GM18909 (cell line): ENCODE results near the gene ZNF841.
"Not testable (repeated sequence)": the region's sequence is repeated elsewhere in the genome, so short reads cannot be mapped to it uniquely, and the experiment has no call there.

ENCODE experiments used
- ATAC-seq: cut with Tn5 transposase; IDR thresholded peaks from one replicate; pipeline ENCODE4 v1.9.1; 2021; ENCODE audit warnings: mild to moderate bottlenecking; ENCODE audit not compliant: unreplicated experiment, poor library complexity

ZNF841 gene

GRCh38 chr19:52070496-52070895 lies 25.1 kb downstream of the ZNF841 start:
- no peak for ATAC-seq

GRCh38 chr19:52069653-52070052 lies 25.9 kb downstream of the ZNF841 start:
- no peak for ATAC-seq

- no peak for ATAC-seq
Observed at GRCh38 chr19:52066258-52066863, 29.2 kb downstream of the ZNF841 start.

GRCh38 chr19:52065399-52065798 lies 30.2 kb downstream of the ZNF841 start:
- no peak for ATAC-seq

- ATAC-seq, result not testable (repeated sequence)
Observed at GRCh38 chr19:52056480-52056879, 39.1 kb downstream of the ZNF841 start.

- not testable (repeated sequence) for ATAC-seq
Observed at GRCh38 chr19:52051736-52052135, 43.8 kb downstream of the ZNF841 start.

- ATAC-seq, result peak; percentile 91
Observed at GRCh38 chr19:52048555-52049501, 46.7 kb downstream of the ZNF841 start, which contains the start of gene ZNF432. Gene ZNF432, minus strand, starts transcription at chr19:52048838. Its CDS starts 1,970 bp downstream, at chr19:52046868.

- ATAC-seq, result no peak
Observed at GRCh38 chr19:52039169-52039568, 56.4 kb downstream of the ZNF841 start.

- no peak for ATAC-seq
Observed at GRCh38 chr19:52034051-52034728, 61.4 kb downstream of the ZNF841 start.

GRCh38 chr19:52028780-52029123 lies 66.8 kb downstream of the ZNF841 start:
- ATAC-seq, result peak; percentile 30

GRCh38 chr19:52028027-52028779 lies 67.4 kb downstream of the ZNF841 start, which contains the start of gene ZNF614:
Gene ZNF614, minus strand, starts transcription at chr19:52028379. Its CDS starts 2,634 bp downstream, at chr19:52025745.
- peak; percentile 85 for ATAC-seq

- ATAC-seq, result not testable (repeated sequence)
Observed at GRCh38 chr19:52026255-52026990, 69.1 kb downstream of the ZNF841 start.

GRCh38 chr19:52024478-52024877 lies 71.1 kb downstream of the ZNF841 start:
- not testable (repeated sequence) for ATAC-seq

GRCh38 chr19:52022193-52022592 lies 73.4 kb downstream of the ZNF841 start:
- no peak for ATAC-seq

- no peak for ATAC-seq
Observed at GRCh38 chr19:52020506-52020905, 75.1 kb downstream of the ZNF841 start.
